ENCODE data around the gene RIPOR1. TPM values are rescaled to one million over a fixed set of nuclear protein-coding genes. Genes with fewer than 3 reads are reported as not detected.

Gene RIPOR1
- total RNA-seq, 1 experiment from 2014 or later = 82.2 TPM

- ATAC-seq = no peak
- BruUV-seq (replicated peaks) = no TSS peak
- Histone ChIP-seq H3K4me1 (ENCODE audit: control insufficient read depth, insufficient read depth, low read length) (no peaks in the 10 kb centered on the region), H3K27ac (ENCODE audit: low read length) (no peak overlapping the region), H3K9me3 (ENCODE audit: control insufficient read depth, insufficient read depth, low read depth, low read length) (no peaks in the 10 kb centered on the region), H3K27me3 (ENCODE audit: control insufficient read depth, insufficient read depth, low read length) (no peaks in the 10 kb centered on the region), H3K36me3 (ENCODE audit: control insufficient read depth, insufficient read depth, low read length) (no peaks in the 10 kb centered on the region), H3K4me3 (ENCODE audit: low read depth in 2 of 2, low read length in 2 of 2) (no peak overlapping the region)
- no peak for DNase-seq (ENCODE audit: low read depth, low spot score)
- ChIA-PET CTCF (interaction anchor here (0.6 to 0.7 kb wide), 2 partner anchors 28 to 36 kb away, joined by 4 to 5 read pairs; no protein-coding TSS in a partner anchor), POLR2A (no interaction called here)
- in situ Hi-C loops (cut with HindIII; ENCODE audit: low pct_unique_long_range_greater_than_20kb, low sequenced_read_pairs) = no loop called here
- TF ChIP-seq TCF7L2 (IDR thresholded peaks at IDR 0.05; ENCODE audit: low read depth, low read length) (no peak), CTCF (IDR thresholded peaks at IDR 0.05) (no peak)
- intact Hi-C loops (cut with micrococcal nuclease; ENCODE audit: unreplicated experiment) = no loop called here
Observed at GRCh38 chr16:67517155-67517445, 11.5 kb upstream of the RIPOR1 start.

GRCh38 chr16:67517661-67518423, 10.8 kb upstream of the RIPOR1 start:
- no peaks in the 10 kb centered on the region for H3K9me3 ChIP-seq (ENCODE audit: control insufficient read depth, insufficient read depth, low read depth, low read length)
- ChIA-PET CTCF (no interaction called here), POLR2A (no interaction called here)
- no TSS peak for BruUV-seq (replicated peaks)
- no peaks in the 10 kb centered on the region for H3K36me3 ChIP-seq (ENCODE audit: control insufficient read depth, insufficient read depth, low read length)
- no peak for DNase-seq (ENCODE audit: low read depth, low spot score)
- no peaks in the 10 kb centered on the region for H3K4me1 ChIP-seq (ENCODE audit: control insufficient read depth, insufficient read depth, low read length)
- H3K4me3 ChIP-seq (ENCODE audit: low read depth in 2 of 2, low read length in 2 of 2) = no peak overlapping the region
- H3K27me3 ChIP-seq (ENCODE audit: control insufficient read depth, insufficient read depth, low read length) = no peaks in the 10 kb centered on the region
- in situ Hi-C loops (cut with HindIII; ENCODE audit: low pct_unique_long_range_greater_than_20kb, low sequenced_read_pairs) = no loop called here
- no peak overlapping the region for H3K27ac ChIP-seq (ENCODE audit: low read length)
- no peak for TF ChIP-seq SIN3A (IDR thresholded peaks at IDR 0.05; ENCODE audit: borderline replicate concordance, insufficient read depth, low read depth, low read length)
- TF ChIP-seq CTCF (IDR thresholded peaks at IDR 0.05) = no peak
- no peak for TF ChIP-seq POLR2AphosphoS5 (IDR thresholded peaks at IDR 0.05; ENCODE audit: low read depth, low read length)
- no peak for TF ChIP-seq REST (IDR thresholded peaks at IDR 0.05; ENCODE audit: insufficient read depth in 1 of 2, low read depth in 2 of 2, low read length in 1 of 2)
- TF ChIP-seq TCF7L2 (IDR thresholded peaks at IDR 0.05; ENCODE audit: low read depth, low read length) = no peak
- no peak for ATAC-seq
- intact Hi-C loops (cut with micrococcal nuclease; ENCODE audit: unreplicated experiment) = no loop called here
